Activated CD4-positive, alpha-beta T cell treated with anti-CD3 and anti-CD28 coated beads for 36 hours (primary cell): ENCODE results near the gene AQP2. TPM values are rescaled to one million over a fixed set of nuclear protein-coding genes. Genes with fewer than 3 reads are reported as not detected.

Experiments
- ATAC-seq: fragments of 200-7000 bp; cut with Tn5 transposase; one replicate; pipeline ENCODE4 v1.10.0; 2021; ENCODE audit warnings: mild to moderate bottlenecking, moderate library complexity
- CTCF ChIA-PET: fragments of 350-600 bp; sonication (Branson Sonifier 250); formaldehyde crosslinking; loops from one replicate; lab custom pipeline; 2021; ENCODE audit warnings: antibody characterized with exemption; lab: Charles Lee
- POLR2A ChIA-PET: fragments of 350-600 bp; sonication (Branson Sonifier 250); formaldehyde crosslinking; loops from one replicate; lab custom pipeline; 2021; ENCODE audit warnings: antibody characterized with exemption, inconsistent platforms; lab: Charles Lee
- DNase-seq: peaks from one replicate; pipeline ENCODE4 v3.0.0-alpha.2; 2020
- H3K27ac Mint-ChIP-seq: one replicate; pipeline ENCODE4 v1.8.0; 2021; ENCODE audit warnings: mixed read lengths
- H3K27me3 Mint-ChIP-seq: one replicate; pipeline ENCODE4 v1.8.0; 2021; ENCODE audit warnings: mixed read lengths
- H3K36me3 Mint-ChIP-seq: one replicate; pipeline ENCODE4 v1.8.0; 2021; ENCODE audit warnings: low read depth, mixed read lengths
- H3K4me1 Mint-ChIP-seq: one replicate; pipeline ENCODE4 v1.8.0; 2021; ENCODE audit warnings: mixed read lengths
- H3K4me3 Mint-ChIP-seq: one replicate; pipeline ENCODE4 v1.8.0; 2021; ENCODE audit warnings: mild to moderate bottlenecking, moderate library complexity, mixed read lengths
- H3K9me3 Mint-ChIP-seq: one replicate; pipeline ENCODE4 v1.8.0; 2021; ENCODE audit warnings: low read depth, mixed read lengths
- intact Hi-C, 2 experiments: fragments of 100-400 bp; cut with DNase I in 1 of 2; cut with micrococcal nuclease in 1 of 2; formaldehyde crosslinking; loops; one replicate each; pipeline versions ENCODE4 v1.14.2 to v1.15.1; 2022 to 2024; cut with DNase I, micrococcal nuclease
- total RNA-seq, 2 experiments: library from RNA; stranded (reverse); gene quantifications; one replicate each; pipeline ENCODE4 v1.2.3, GENCODE V29; 2021

The AQP2 gene
- total RNA-seq, 2 experiments from 2014 or later: not detected

GRCh38 chr12:49909826-49910225 lies 40.7 kb upstream of the AQP2 start:
- intact Hi-C loops: no loop called here
- Mint-ChIP-seq H3K27ac (no peak overlapping the region), H3K27me3 (no peaks in the 10 kb centered on the region), H3K9me3 (no peaks in the 10 kb centered on the region), H3K36me3 (no peaks in the 10 kb centered on the region), H3K4me1 (peaks cover 3% of the 10 kb centered on the region), H3K4me3 (no peak overlapping the region)
- POLR2A ChIA-PET: no interaction called here
- ATAC-seq (peak; percentile 39), DNase-seq (peak; percentile 27)
- CTCF ChIA-PET: interaction anchor here (1.0 to 1.4 kb wide), 2 partner anchors 39 to 222 kb away, joined by 3 read pairs; no protein-coding TSS in a partner anchor

- intact Hi-C loops: no loop called here
- Mint-ChIP-seq H3K4me1 (peaks cover 3% of the 10 kb centered on the region), H3K4me3 (no peak overlapping the region), H3K36me3 (no peaks in the 10 kb centered on the region), H3K9me3 (no peaks in the 10 kb centered on the region), H3K27me3 (no peaks in the 10 kb centered on the region), H3K27ac (no peak overlapping the region)
- ChIA-PET CTCF (interaction anchor here (1.0 to 1.4 kb wide), 2 partner anchors 38 to 222 kb away, joined by 3 read pairs; no protein-coding TSS in a partner anchor), POLR2A (no interaction called here)
- ATAC-seq: no peak
- DNase-seq: no peak
Measured at GRCh38 chr12:49910331-49911212, 40.0 kb upstream of the AQP2 start.

DNA sequence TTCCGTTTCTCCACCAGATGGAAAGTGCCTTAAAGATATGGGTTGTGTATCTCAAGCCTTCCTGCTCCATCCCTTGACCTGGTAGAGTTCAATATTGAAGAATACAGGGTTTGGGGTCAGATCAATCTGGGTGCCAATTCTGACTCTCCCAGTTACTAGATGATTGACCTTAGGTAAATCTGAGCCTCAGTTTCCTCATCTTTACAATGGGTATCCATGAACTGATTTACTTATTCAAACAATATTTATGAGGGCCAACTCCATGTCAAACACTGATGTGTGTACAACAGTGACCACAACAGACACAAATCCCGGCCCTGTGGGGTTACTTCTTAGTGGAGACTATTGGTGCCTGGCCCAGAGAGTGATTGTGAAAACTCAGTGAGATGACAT lies 39.3 kb upstream of the AQP2 start:
- CTCF ChIA-PET: interaction anchor here (0.6 to 1.3 kb wide), 2 partner anchors 56 to 102 kb away, joined by 3 to 5 read pairs; no protein-coding TSS in a partner anchor
- Mint-ChIP-seq H3K4me1 (no peaks in the 10 kb centered on the region), H3K4me3 (no peak overlapping the region), H3K36me3 (no peaks in the 10 kb centered on the region), H3K27ac (no peak overlapping the region), H3K9me3 (no peaks in the 10 kb centered on the region), H3K27me3 (no peaks in the 10 kb centered on the region)
- intact Hi-C loops: no loop called here
- DNase-seq (no peak), ATAC-seq (no peak)
- POLR2A ChIA-PET: no interaction called here

DNA sequence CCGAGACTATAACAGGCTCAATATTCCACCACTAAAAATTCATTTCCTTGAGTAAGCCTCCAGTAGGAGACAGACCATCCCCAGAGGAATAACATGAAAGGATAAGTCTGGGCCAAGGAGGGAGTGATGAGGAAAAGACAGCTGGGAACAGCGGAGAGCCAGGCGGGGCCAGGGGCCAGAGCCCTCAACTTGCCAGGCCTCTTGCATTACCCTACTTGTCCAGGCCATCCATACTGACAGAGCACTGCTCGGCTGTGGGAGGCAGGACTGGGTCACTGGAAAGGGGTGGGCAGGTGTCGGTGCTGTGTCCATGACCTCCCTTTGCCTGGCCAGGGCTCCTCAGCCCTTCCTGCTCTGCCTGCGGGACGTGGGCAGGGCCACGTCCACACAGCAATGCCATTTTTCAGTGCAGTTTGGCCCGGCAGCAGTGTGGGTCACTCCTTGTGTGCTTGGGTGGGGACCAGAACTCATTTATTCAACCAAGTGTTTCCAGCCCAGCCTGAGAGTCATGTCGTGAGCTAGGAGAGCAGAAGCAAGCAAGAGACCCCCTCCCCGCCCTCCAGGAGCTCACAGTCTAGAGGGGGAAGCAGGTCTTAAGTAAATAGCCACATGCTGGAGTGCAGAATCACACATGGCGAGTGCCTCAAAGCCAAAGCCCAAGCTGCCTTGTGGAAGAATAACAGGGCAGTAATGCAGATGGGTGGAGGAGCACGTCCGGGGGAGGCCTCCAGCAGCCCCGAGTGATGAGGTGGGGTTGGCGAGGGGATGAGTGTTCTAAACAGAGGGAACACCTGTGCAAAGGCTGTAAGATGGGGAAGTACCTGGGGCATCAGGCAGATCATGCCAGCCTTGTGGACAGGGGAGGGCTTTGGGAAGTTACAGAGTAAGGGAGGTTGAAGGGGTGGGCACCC lies 37.9 kb upstream of the AQP2 start:
- H3K36me3 Mint-ChIP-seq: no peaks in the 10 kb centered on the region
- H3K9me3 Mint-ChIP-seq: no peaks in the 10 kb centered on the region
- no peaks in the 10 kb centered on the region for H3K4me1 Mint-ChIP-seq
- no peak overlapping the region for H3K27ac Mint-ChIP-seq
- POLR2A ChIA-PET: interaction anchor here (0.7 kb wide), 1 partner anchor 171 kb away, joined by 3 read pairs; the partner anchor contains the start of gene TMBIM6
- DNase-seq: no peak
- no peak for ATAC-seq
- CTCF ChIA-PET: interaction anchor here (0.5 to 1.3 kb wide), 3 partner anchors 55 to 136 kb away, joined by 3 to 5 read pairs (median 3); no protein-coding TSS in a partner anchor
- no peak overlapping the region for H3K4me3 Mint-ChIP-seq
- no peaks in the 10 kb centered on the region for H3K27me3 Mint-ChIP-seq
- intact Hi-C loops: no loop called here

- POLR2A ChIA-PET: interaction anchor here (0.6 kb wide), 1 partner anchor 315 kb away, joined by 3 read pairs; no protein-coding TSS in a partner anchor
- Mint-ChIP-seq H3K9me3 (no peaks in the 10 kb centered on the region), H3K27ac (no peak overlapping the region), H3K27me3 (no peaks in the 10 kb centered on the region), H3K4me3 (no peak overlapping the region), H3K36me3 (no peaks in the 10 kb centered on the region), H3K4me1 (no peaks in the 10 kb centered on the region)
- intact Hi-C loops: no loop called here
- CTCF ChIA-PET: interaction anchor here (0.7 to 1.3 kb wide), 4 partner anchors 12 to 280 kb away, joined by 3 to 8 read pairs (median 4); no protein-coding TSS in a partner anchor
- ATAC-seq (no peak), DNase-seq (no peak)
Measured at GRCh38 chr12:49916129-49916919, 34.2 kb upstream of the AQP2 start.

GRCh38 chr12:49917166-49917787 lies 33.3 kb upstream of the AQP2 start:
- DNase-seq (no peak), ATAC-seq (no peak)
- no peaks in the 10 kb centered on the region for H3K4me1 Mint-ChIP-seq
- H3K36me3 Mint-ChIP-seq: no peaks in the 10 kb centered on the region
- POLR2A ChIA-PET: interaction anchor here (0.5 kb wide), 1 partner anchor 298 kb away, joined by 3 read pairs; no protein-coding TSS in a partner anchor
- CTCF ChIA-PET: interaction anchor here (0.6 kb wide), 1 partner anchor 1790 kb away, joined by 3 read pairs; no protein-coding TSS in a partner anchor
- H3K27me3 Mint-ChIP-seq: no peaks in the 10 kb centered on the region
- H3K4me3 Mint-ChIP-seq: no peak overlapping the region
- intact Hi-C loops: no loop called here
- no peaks in the 10 kb centered on the region for H3K9me3 Mint-ChIP-seq
- no peak overlapping the region for H3K27ac Mint-ChIP-seq

DNA sequence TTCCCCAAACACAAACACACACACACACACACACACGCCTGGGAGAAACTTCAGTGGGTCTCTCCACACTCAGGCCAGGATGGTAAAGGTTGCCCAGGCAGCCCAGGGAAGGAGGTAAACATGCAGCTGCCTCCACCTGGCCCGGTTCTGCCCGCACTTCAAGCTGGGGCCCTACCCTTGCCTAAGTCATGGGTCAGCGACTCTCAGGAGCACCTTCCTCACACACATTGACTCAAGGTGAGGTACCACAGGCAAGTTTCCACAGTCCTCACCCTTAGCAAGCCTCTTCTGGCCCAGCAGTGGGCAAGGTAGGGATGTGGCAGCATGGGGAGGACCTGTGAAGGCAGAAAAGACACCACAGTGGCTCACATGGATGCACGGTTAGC lies 32.8 kb upstream of the AQP2 start:
- intact Hi-C loops: no loop called here
- ChIA-PET POLR2A (interaction anchor here (0.5 kb wide), 1 partner anchor 299 kb away, joined by 3 read pairs; no protein-coding TSS in a partner anchor), CTCF (interaction anchor here (0.6 kb wide), 1 partner anchor 1790 kb away, joined by 3 read pairs; no protein-coding TSS in a partner anchor)
- Mint-ChIP-seq H3K36me3 (no peaks in the 10 kb centered on the region), H3K27me3 (no peaks in the 10 kb centered on the region), H3K27ac (no peak overlapping the region), H3K4me3 (no peak overlapping the region), H3K4me1 (no peaks in the 10 kb centered on the region), H3K9me3 (no peaks in the 10 kb centered on the region)
- DNase-seq: no peak
- ATAC-seq: no peak

DNA sequence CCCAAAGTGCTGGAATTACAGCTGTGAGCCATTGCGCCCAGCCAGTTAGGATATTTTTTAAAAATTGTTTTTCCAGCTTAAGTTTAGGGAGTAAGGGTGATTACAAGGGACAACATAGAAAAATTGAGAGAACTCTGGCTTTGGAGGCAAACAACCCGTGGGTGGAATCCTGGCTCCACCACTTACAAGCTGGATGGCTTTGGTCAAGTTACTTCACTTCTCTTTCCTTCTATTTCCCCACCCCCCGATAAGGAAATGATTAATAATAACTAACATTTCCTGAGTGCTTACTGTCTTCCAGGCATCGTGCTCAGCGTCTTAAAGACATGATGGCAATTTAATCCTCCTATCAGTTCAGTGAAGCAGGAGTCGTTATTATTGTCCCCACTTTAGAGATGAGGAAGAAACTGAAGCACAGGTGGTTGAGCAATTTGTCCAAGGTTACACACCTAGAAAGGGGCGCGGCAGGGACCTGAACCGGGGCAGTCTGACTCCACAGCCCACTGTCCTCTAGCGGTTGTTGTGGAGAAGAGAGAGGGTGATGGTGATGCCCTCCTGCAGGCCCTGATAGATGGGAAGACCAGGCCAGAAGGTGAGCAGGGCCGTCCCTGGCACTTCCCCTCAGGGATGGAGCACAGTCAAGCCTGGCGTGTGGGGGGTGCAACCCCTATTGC lies 30.2 kb upstream of the AQP2 start:
- Mint-ChIP-seq H3K4me1 (no peaks in the 10 kb centered on the region), H3K27me3 (no peaks in the 10 kb centered on the region), H3K9me3 (no peaks in the 10 kb centered on the region), H3K36me3 (no peaks in the 10 kb centered on the region), H3K27ac (no peak overlapping the region), H3K4me3 (no peak overlapping the region)
- no peak for DNase-seq
- CTCF ChIA-PET: interaction anchor here (0.6 to 0.7 kb wide), 2 partner anchors 195 to 246 kb away, joined by 3 read pairs; no protein-coding TSS in a partner anchor
- ATAC-seq: no peak
- intact Hi-C loops: no loop called here
- POLR2A ChIA-PET: interaction anchor here (0.7 kb wide), 1 partner anchor 82 kb away, joined by 3 read pairs; no protein-coding TSS in a partner anchor

DNA sequence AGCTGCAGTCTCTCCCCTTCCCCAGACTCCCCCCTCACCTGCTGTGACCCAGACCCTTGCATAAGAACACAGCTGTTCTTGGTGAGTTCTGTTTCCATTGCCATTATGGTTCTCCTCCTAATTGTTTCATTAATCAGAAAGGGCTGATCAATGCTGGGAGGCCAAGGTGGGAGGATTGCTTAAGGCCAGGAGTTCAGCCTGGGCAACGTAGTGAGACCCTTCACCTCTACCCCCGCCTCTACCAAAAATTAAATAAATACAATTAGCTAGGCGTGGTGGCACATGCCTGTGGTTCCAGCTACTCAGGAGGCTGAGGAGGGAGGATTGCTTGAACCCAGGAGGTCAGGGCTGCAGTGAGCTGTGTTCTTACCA lies 29.6 kb upstream of the AQP2 start:
- DNase-seq (no peak), ATAC-seq (no peak)
- H3K4me1 Mint-ChIP-seq: no peaks in the 10 kb centered on the region
- H3K9me3 Mint-ChIP-seq: no peaks in the 10 kb centered on the region
- intact Hi-C loops: no loop called here
- H3K27ac Mint-ChIP-seq: no peak overlapping the region
- H3K36me3 Mint-ChIP-seq: no peaks in the 10 kb centered on the region
- ChIA-PET CTCF (no interaction called here), POLR2A (no interaction called here)
- H3K4me3 Mint-ChIP-seq: no peak overlapping the region
- no peaks in the 10 kb centered on the region for H3K27me3 Mint-ChIP-seq

GRCh38 chr12:49921299-49921698 lies 29.2 kb upstream of the AQP2 start:
- no peaks in the 10 kb centered on the region for H3K4me1 Mint-ChIP-seq
- no peaks in the 10 kb centered on the region for H3K9me3 Mint-ChIP-seq
- H3K36me3 Mint-ChIP-seq: no peaks in the 10 kb centered on the region
- DNase-seq (no peak), ATAC-seq (no peak)
- CTCF ChIA-PET: no interaction called here
- intact Hi-C loops: no loop called here
- no peak overlapping the region for H3K27ac Mint-ChIP-seq
- POLR2A ChIA-PET: no interaction called here
- H3K27me3 Mint-ChIP-seq: no peaks in the 10 kb centered on the region
- H3K4me3 Mint-ChIP-seq: no peak overlapping the region
